ENCODE data around the gene HEPH.
"Not testable (repeated sequence)": the region's sequence is repeated elsewhere in the genome, so short reads cannot be mapped to it uniquely, and the experiment has no call there.

The HEPH gene

GRCh38 chrX:66232296-66232695 is 68.2 kb downstream of the HEPH start:
- TF ChIP-seq ISL1 (CRISPR knock-in tag; IDR thresholded peaks at IDR 0.05) (no peak), ARNTL (CRISPR knock-in tag; IDR thresholded peaks at IDR 0.05; ENCODE audit: borderline replicate concordance, low read depth) (no peak), GLIS3 (CRISPR knock-in tag; IDR thresholded peaks at IDR 0.05) (no peak), ZNF70 (CRISPR knock-in tag; IDR thresholded peaks at IDR 0.05) (no peak), ZNF565 (CRISPR knock-in tag; conservative IDR thresholded peaks at IDR 0.05; ENCODE audit: low read depth) (no peak), ZNF8 (CRISPR knock-in tag; IDR thresholded peaks at IDR 0.05) (no peak), ZFP3 (CRISPR knock-in tag; IDR thresholded peaks at IDR 0.05) (no peak), PATZ1 (CRISPR knock-in tag; IDR thresholded peaks at IDR 0.05; ENCODE audit: borderline replicate concordance) (no peak)
- TF ChIP-seq, protein P1, sequence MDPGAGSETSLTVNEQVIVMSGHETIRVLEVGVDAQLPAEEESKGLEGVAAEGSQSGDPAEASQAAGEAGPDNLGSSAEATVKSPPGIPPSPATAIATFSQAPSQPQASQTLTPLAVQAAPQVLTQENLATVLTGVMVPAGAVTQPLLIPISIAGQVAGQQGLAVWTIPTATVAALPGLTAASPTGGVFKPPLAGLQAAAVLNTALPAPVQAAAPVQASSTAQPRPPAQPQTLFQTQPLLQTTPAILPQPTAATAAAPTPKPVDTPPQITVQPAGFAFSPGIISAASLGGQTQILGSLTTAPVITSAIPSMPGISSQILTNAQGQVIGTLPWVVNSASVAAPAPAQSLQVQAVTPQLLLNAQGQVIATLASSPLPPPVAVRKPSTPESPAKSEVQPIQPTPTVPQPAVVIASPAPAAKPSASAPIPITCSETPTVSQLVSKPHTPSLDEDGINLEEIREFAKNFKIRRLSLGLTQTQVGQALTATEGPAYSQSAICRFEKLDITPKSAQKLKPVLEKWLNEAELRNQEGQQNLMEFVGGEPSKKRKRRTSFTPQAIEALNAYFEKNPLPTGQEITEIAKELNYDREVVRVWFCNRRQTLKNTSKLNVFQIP (CRISPR knock-in tag; IDR thresholded peaks at IDR 0.05; ENCODE audit: borderline replicate concordance, low read depth), result no peak
- no peak for ATAC-seq

DNA sequence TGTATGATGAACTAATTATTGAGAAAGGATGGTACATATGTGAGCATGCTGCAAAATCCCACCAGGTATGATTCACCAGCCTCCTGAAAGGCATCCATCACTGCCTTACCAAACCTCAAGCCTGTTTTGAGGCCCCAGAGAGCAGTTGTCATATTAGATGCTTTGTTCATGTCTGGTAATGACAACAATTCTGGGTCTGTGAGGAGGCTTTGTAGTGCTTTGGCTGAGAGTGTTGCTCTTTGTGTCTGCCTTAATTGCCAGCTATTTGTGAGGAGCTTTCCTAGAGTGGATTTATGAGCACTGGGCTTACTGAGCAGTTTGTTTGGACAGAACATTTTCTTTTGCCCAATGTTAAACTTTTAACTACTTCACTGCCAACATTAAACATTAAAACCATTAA is 69.2 kb downstream of the HEPH start:
- ATAC-seq, result no peak
- TF ChIP-seq OSR1 (CRISPR knock-in tag; IDR thresholded peaks at IDR 0.05), result no peak
- TF ChIP-seq CSRNP3 (CRISPR knock-in tag; IDR thresholded peaks at IDR 0.05), result no peak
- no peak for TF ChIP-seq ZFP3 (CRISPR knock-in tag; IDR thresholded peaks at IDR 0.05)
- no peak for TF ChIP-seq CSDC2 (CRISPR knock-in tag; IDR thresholded peaks at IDR 0.05)

- ATAC-seq, result not testable (repeated sequence)
Observed at GRCh38 chrX:66233904-66234303, 69.9 kb downstream of the HEPH start.

DNA sequence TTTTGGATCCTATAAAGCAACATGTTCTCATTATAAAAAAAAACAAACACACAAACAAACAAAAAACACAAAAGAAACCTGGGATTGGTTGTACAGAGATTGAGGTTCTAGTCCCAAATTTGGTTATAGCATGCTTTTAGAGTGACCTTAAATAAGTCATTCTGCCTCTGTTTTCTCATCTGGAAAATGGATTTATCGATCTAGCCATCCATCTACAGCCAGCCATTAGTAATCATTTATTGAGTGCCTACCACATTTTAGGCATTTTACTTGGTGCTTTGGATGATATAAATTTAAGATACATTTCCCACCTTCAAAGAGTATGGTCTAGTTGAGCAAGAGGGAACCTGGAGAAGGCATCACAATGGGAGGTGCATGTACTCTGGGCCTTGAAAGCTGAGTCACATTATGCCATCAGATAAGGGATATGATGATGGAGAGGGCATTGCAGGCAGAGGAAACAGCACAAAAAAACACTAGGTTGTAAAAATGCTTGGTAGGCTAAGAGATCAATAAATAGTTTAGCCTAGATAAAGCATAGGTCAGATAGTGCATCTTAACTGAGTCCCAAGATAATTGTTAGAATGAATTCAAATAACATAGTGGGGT is 91.4 kb downstream of the HEPH start:
- TF ChIP-seq TSHZ2 (CRISPR knock-in tag; IDR thresholded peaks at IDR 0.05) (no peak), ZNF565 (CRISPR knock-in tag; conservative IDR thresholded peaks at IDR 0.05; ENCODE audit: low read depth) (no peak), PATZ1 (CRISPR knock-in tag; IDR thresholded peaks at IDR 0.05; ENCODE audit: borderline replicate concordance) (no peak), ESRRG (CRISPR knock-in tag; IDR thresholded peaks at IDR 0.05) (no peak), ZNF70 (CRISPR knock-in tag; IDR thresholded peaks at IDR 0.05) (no peak), ZNF8 (CRISPR knock-in tag; IDR thresholded peaks at IDR 0.05) (no peak), BACH2 (CRISPR knock-in tag; IDR thresholded peaks at IDR 0.05; ENCODE audit: borderline replicate concordance) (no peak), ISL1 (CRISPR knock-in tag; IDR thresholded peaks at IDR 0.05) (no peak), ARNTL (CRISPR knock-in tag; IDR thresholded peaks at IDR 0.05; ENCODE audit: borderline replicate concordance, low read depth) (no peak), TCF4 (CRISPR knock-in tag; IDR thresholded peaks at IDR 0.05; ENCODE audit: borderline replicate concordance) (no peak), CSRNP3 (CRISPR knock-in tag; IDR thresholded peaks at IDR 0.05) (no peak), PPARA (CRISPR knock-in tag; IDR thresholded peaks at IDR 0.05; ENCODE audit: borderline replicate concordance) (no peak), ZC3H10 (CRISPR knock-in tag; IDR thresholded peaks at IDR 0.05) (no peak), GLIS3 (CRISPR knock-in tag; IDR thresholded peaks at IDR 0.05) (no peak)
- ATAC-seq, result no peak
